GM10266 (cell line): Measurements from ENCODE around the gene ARID1B.

ENCODE experiments used
- DNase-seq: peaks from one replicate; pipeline ENCODE4 v3.0.0; 2012; ENCODE audit errors: extremely low spot score
- TF ChIP-seq, protein P1 (sequence below): IDR thresholded peaks from 2 replicates; pipeline ENCODE4 v1.5.1; 2012; ENCODE audit warnings: mild to moderate bottlenecking, low read depth; ENCODE audit not compliant: control insufficient read depth, insufficient read depth; ENCODE audit errors: missing control alignments

ARID1B gene

GRCh38 chr6:157223511-157223910, 446.3 kb downstream of the ARID1B start:
- no peak for DNase-seq
- TF ChIP-seq, protein P1, sequence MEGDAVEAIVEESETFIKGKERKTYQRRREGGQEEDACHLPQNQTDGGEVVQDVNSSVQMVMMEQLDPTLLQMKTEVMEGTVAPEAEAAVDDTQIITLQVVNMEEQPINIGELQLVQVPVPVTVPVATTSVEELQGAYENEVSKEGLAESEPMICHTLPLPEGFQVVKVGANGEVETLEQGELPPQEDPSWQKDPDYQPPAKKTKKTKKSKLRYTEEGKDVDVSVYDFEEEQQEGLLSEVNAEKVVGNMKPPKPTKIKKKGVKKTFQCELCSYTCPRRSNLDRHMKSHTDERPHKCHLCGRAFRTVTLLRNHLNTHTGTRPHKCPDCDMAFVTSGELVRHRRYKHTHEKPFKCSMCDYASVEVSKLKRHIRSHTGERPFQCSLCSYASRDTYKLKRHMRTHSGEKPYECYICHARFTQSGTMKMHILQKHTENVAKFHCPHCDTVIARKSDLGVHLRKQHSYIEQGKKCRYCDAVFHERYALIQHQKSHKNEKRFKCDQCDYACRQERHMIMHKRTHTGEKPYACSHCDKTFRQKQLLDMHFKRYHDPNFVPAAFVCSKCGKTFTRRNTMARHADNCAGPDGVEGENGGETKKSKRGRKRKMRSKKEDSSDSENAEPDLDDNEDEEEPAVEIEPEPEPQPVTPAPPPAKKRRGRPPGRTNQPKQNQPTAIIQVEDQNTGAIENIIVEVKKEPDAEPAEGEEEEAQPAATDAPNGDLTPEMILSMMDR, result no peak

GRCh38 chr6:157224178-157224950, 447.2 kb downstream of the ARID1B start:
- DNase-seq, result no peak
- TF ChIP-seq, protein P1, result no peak

DNA sequence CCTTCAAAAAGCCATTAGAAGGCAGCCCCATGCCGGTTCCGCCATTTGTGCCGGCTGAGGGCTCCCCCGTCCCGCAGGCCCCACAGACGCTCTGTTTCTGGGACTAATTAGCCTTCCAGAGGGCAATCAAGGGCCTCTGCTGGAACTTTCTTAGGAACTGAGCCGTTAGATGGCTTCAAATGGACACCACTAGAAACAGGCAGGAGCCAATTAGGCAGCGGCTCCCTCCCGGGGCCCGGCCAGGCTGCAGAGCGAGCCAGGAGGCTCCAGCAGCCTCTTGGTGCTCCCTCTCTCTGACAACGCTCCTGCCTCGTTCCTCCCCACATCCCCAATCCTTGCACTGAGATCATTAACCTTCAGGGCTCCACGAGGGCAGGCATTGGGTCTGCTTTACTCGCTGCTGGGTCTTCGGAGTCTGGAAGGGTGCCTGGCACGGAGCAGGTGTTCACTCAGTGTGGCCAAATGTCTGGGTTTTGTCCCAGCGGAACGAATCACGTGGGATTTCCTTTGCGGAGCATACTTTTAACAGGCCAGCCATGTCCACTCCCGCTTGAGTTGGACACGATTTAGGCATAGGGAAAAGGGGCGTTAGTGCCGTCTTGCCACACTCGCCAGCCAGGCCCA, 447.9 kb downstream of the ARID1B start:
- TF ChIP-seq, protein P1, result no peak
- no peak for DNase-seq

DNA sequence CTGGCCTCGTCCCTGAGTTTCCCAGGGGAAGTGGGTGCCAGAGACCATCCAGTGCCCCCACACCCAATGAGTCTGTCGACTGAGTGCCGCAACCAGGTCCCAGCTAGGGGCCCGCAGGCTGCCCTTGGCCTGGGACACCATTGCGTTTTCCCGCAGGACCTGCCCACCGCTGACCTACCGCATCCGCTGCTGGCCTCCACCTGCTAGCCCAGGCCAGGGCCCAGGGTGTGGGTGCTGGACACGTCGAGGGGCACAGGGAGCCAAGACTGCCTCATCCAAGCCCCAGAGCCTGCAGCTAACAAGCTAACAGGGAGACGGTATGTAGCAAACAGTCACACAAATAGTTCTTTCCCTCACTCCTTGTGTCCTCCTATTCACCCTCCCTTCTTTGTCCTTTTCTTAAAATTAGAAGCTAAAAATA, 448.4 kb downstream of the ARID1B start:
- TF ChIP-seq, protein P1, result no peak
- DNase-seq, result no peak

GRCh38 chr6:157226026-157226625, 448.9 kb downstream of the ARID1B start:
- TF ChIP-seq, protein P1, result no peak
- no peak for DNase-seq

DNA sequence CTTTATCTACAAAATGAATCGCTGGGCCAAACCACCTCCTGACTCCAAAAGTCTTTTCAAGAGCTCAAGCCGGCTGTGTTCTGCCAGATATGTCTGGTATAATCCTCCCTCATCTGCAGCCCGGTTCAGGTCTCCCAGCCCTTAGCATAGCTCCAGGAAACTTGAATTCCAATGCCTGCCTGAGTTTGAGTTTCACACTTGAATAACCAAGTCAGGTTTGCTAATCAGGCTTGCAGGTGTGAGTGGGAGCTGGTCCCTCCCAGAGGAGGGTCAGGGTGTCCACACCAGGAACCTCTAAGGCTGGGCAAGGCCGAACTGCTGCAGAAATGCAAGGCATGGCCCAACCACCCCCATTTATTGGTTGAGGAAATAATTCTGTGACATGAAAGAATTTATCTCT, 449.6 kb downstream of the ARID1B start:
- TF ChIP-seq, protein P1, result no peak
- no peak for DNase-seq
